Panc1 (cell line): Measurements from ENCODE around the gene HELB. TPM values are rescaled to one million over a fixed set of nuclear protein-coding genes. Genes with fewer than 3 reads are reported as not detected.

Experiments
- ATAC-seq: fragments of 200-7000 bp; cut with Tn5 transposase; 2 replicates; pipeline ENCODE4 v1.9.1; 2020; ENCODE audit warnings: mild to moderate bottlenecking, moderate library complexity
- BruUV-seq: library from RNA; stranded (reverse); fragments of 400-500 nt; replicated peaks from 2 replicates; lab custom pipeline; 2021; lab: Mats Ljungman, UMichigan
- CTCF ChIA-PET: fragments of 300-600 bp; sonication (Branson Sonifier 250); formaldehyde crosslinking; loops from one replicate; lab custom pipeline; 2022; ENCODE audit warnings: antibody characterized with exemption; lab: Charles Lee
- POLR2A ChIA-PET: fragments of 300-600 bp; sonication (Branson Sonifier 250); formaldehyde crosslinking; loops from one replicate; lab custom pipeline; 2022; ENCODE audit warnings: antibody characterized with exemption; lab: Charles Lee
- DNase-seq: peaks from one replicate; pipeline ENCODE4 v3.0.0-alpha.2; 2010; ENCODE audit warnings: low read depth, low spot score
- H3K27ac ChIP-seq: 2 replicates; pipeline ENCODE4 v1.5.1; 2011; ENCODE audit warnings: mild to moderate bottlenecking, low read length, inconsistent platforms
- H3K27me3 ChIP-seq: fragments of 200-500 bp; sonication (Bioruptor generic); 2 replicates; pipeline ENCODE4 v1.6.0; 2014; ENCODE audit warnings: low read length, inconsistent platforms; ENCODE audit not compliant: control insufficient read depth, insufficient read depth
- H3K36me3 ChIP-seq: fragments of 200-500 bp; sonication (Bioruptor generic); 2 replicates; pipeline ENCODE4 v1.5.1; 2014; ENCODE audit warnings: inconsistent platforms, mild to moderate bottlenecking, low read length, moderate library complexity; ENCODE audit not compliant: control insufficient read depth, insufficient read depth
- H3K4me1 ChIP-seq: 2 replicates; pipeline ENCODE4 v1.5.1; 2011; ENCODE audit warnings: inconsistent platforms, mild to moderate bottlenecking, low read length, moderate library complexity; ENCODE audit not compliant: control insufficient read depth, insufficient read depth
- H3K4me3 ChIP-seq, 2 experiments: 2 replicates each; pipeline ENCODE4 v1.5.1; 2011 to 2012; ENCODE audit warnings: low read depth in 2 of 2, low read length in 2 of 2, mild to moderate bottlenecking in 2 of 2, inconsistent platforms in 1 of 2, moderate library complexity in 1 of 2
- H3K9me3 ChIP-seq: fragments of 200-500 bp; sonication (Bioruptor generic); 2 replicates; pipeline ENCODE4 v1.5.1; 2014; ENCODE audit warnings: low read depth, mild to moderate bottlenecking, inconsistent platforms, low read length, moderate library complexity; ENCODE audit not compliant: control insufficient read depth, insufficient read depth
- POLR2AphosphoS5 ChIP-seq: IDR thresholded peaks from 2 replicates; pipeline ENCODE4 v1.6.1; 2012; ENCODE audit warnings: mild to moderate bottlenecking, low read depth, low read length, moderate library complexity
- SIN3A ChIP-seq: IDR thresholded peaks from 2 replicates; pipeline ENCODE4 v1.6.1; 2012; ENCODE audit warnings: low read depth, mild to moderate bottlenecking, low read length, moderate library complexity, borderline replicate concordance; ENCODE audit not compliant: insufficient read depth
- TCF7L2 ChIP-seq: IDR thresholded peaks from 2 replicates; pipeline ENCODE4 v1.6.1; 2011; ENCODE audit warnings: mild to moderate bottlenecking, low read depth, low read length, inconsistent platforms
- in situ Hi-C: cut with HindIII; loops from 2 replicates; pipeline ENCODE4 v1.10.0; 2016; ENCODE audit warnings: low sequenced_read_pairs, low pct_unique_long_range_greater_than_20kb
- intact Hi-C: fragments of 100-400 bp; cut with micrococcal nuclease; formaldehyde crosslinking; loops from one replicate; pipeline ENCODE4 v1.10.0; 2022; ENCODE audit not compliant: unreplicated experiment
- total RNA-seq: library from RNA; stranded (reverse); gene quantifications from one replicate; pipeline ENCODE4 v1.2.1, GENCODE V29; 2021; ENCODE audit not compliant: unreplicated experiment
- TF ChIP-seq, protein P1 (sequence below): fragments of 450-650 bp; IDR thresholded peaks from 2 replicates; pipeline ENCODE4 v1.5.1; 2017; ENCODE audit warnings: mild to moderate bottlenecking
- TF ChIP-seq, protein P2 (sequence below), 2 experiments: IDR thresholded peaks; 2 replicates each; pipeline ENCODE4 v1.6.1; 2011 to 2012; ENCODE audit warnings: low read depth in 2 of 2, control low read depth in 1 of 2, low read length in 1 of 2, mild to moderate bottlenecking in 1 of 2, moderate library complexity in 1 of 2; ENCODE audit not compliant: insufficient read depth in 1 of 2

The HELB gene
- total RNA-seq, 1 experiment from 2014 or later, result 4.9 TPM

DNA sequence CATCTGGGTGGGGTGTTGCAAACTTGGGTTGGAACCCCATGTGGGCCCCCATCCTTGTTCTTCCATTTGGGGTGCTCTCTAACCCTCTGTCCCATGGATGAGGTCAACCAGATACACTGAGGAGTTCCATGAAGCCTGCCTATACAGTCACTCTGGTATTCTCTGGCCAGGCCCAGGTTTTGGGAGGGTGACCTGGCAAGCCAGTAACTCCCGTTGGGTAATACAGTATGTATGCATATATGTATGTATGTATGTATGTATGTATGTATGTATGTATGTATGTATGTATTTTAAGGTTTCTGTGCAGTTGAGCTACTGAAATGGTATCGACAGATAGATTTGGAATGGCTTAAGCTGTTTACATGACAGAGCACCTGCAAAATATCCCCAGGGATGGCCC, 12.8 kb upstream of the HELB start:
- in situ Hi-C loops (no loop called here), intact Hi-C loops (no loop called here)
- TF ChIP-seq POLR2AphosphoS5 (no peak), SIN3A (no peak), TCF7L2 (no peak)
- TF ChIP-seq, protein P1, sequence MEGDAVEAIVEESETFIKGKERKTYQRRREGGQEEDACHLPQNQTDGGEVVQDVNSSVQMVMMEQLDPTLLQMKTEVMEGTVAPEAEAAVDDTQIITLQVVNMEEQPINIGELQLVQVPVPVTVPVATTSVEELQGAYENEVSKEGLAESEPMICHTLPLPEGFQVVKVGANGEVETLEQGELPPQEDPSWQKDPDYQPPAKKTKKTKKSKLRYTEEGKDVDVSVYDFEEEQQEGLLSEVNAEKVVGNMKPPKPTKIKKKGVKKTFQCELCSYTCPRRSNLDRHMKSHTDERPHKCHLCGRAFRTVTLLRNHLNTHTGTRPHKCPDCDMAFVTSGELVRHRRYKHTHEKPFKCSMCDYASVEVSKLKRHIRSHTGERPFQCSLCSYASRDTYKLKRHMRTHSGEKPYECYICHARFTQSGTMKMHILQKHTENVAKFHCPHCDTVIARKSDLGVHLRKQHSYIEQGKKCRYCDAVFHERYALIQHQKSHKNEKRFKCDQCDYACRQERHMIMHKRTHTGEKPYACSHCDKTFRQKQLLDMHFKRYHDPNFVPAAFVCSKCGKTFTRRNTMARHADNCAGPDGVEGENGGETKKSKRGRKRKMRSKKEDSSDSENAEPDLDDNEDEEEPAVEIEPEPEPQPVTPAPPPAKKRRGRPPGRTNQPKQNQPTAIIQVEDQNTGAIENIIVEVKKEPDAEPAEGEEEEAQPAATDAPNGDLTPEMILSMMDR, result no peak
- TF ChIP-seq, protein P2, sequence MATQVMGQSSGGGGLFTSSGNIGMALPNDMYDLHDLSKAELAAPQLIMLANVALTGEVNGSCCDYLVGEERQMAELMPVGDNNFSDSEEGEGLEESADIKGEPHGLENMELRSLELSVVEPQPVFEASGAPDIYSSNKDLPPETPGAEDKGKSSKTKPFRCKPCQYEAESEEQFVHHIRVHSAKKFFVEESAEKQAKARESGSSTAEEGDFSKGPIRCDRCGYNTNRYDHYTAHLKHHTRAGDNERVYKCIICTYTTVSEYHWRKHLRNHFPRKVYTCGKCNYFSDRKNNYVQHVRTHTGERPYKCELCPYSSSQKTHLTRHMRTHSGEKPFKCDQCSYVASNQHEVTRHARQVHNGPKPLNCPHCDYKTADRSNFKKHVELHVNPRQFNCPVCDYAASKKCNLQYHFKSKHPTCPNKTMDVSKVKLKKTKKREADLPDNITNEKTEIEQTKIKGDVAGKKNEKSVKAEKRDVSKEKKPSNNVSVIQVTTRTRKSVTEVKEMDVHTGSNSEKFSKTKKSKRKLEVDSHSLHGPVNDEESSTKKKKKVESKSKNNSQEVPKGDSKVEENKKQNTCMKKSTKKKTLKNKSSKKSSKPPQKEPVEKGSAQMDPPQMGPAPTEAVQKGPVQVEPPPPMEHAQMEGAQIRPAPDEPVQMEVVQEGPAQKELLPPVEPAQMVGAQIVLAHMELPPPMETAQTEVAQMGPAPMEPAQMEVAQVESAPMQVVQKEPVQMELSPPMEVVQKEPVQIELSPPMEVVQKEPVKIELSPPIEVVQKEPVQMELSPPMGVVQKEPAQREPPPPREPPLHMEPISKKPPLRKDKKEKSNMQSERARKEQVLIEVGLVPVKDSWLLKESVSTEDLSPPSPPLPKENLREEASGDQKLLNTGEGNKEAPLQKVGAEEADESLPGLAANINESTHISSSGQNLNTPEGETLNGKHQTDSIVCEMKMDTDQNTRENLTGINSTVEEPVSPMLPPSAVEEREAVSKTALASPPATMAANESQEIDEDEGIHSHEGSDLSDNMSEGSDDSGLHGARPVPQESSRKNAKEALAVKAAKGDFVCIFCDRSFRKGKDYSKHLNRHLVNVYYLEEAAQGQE (IDR thresholded peaks at IDR 0.05; ENCODE audit: insufficient read depth in 1 of 2, low read depth in 2 of 2, low read length in 1 of 2), result no peak
- CTCF ChIA-PET, result interaction anchor here (0.7 kb wide), 1 partner anchor 1488 kb away, joined by 3 read pairs; no protein-coding TSS in a partner anchor
- DNase-seq (no peak), ATAC-seq (no peak)
- BruUV-seq, result no TSS peak
- Histone ChIP-seq H3K27me3 (no peaks in the 10 kb centered on the region; the same call in 1 of the 2 replicates), H3K36me3 (no peaks in the 10 kb centered on the region), H3K9me3 (no peaks in the 10 kb centered on the region), H3K4me3 (no peak overlapping the region), H3K4me1 (no peaks in the 10 kb centered on the region), H3K27ac (no peak overlapping the region)
- POLR2A ChIA-PET, result no interaction called here

DNA sequence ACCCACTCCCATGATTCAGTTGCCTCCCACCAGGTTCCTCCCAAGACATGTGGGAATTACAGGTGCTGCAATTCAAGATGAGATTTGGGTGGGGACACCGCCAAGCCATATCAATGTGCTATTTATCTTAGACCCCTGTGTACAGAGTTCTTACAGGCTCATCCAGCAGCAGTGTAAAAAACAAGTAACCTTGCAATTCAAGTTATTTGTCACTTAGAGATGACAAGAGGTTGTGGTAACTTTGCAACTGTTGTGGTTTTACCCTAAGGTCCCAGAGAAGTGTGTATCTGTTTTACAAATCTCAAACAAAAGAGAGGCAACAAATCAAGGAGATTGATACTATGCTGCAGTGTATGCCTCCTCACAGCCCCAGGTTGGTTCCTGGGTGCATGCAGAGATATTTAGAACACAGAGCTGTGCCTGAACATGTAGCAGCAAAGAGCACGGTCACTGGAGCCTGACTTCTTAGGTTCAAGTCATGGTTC, 11.5 kb upstream of the HELB start:
- in situ Hi-C loops (no loop called here), intact Hi-C loops (no loop called here)
- CTCF ChIA-PET, result no interaction called here
- DNase-seq (no peak), ATAC-seq (no peak)
- POLR2A ChIA-PET, result no interaction called here
- no peaks in the 10 kb centered on the region for H3K36me3 ChIP-seq
- BruUV-seq, result no TSS peak
- H3K27me3 ChIP-seq, result no peaks in the 10 kb centered on the region; the same call in 1 of the 2 replicates
- H3K4me1 ChIP-seq, result no peaks in the 10 kb centered on the region
- TF ChIP-seq TCF7L2, result no peak
- H3K9me3 ChIP-seq, result no peaks in the 10 kb centered on the region
- no peak overlapping the region for H3K27ac ChIP-seq
- no peak overlapping the region for H3K4me3 ChIP-seq

DNA sequence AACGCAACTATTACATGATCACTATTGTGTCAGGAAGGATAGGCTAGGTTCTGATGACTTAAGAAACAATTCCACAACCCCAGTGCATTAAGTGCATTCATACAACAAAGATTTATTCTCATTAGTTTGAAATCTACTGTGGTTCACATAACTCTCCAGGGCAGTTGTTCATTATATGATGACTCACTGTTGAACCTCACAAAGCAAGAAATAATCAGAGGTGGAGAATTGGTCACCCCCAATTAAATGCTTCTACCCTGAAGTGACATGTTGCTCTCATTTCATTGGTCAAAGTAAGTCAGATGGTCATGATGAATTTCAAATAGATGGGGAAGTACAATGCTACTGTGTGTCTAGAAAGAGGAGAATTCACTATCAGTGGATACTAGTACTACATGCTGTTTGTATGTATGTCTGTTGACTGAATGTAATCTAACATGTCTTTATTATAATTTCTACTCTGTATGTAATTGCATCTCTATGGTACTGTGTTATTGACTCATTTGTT, 6.1 kb upstream of the HELB start:
- H3K9me3 ChIP-seq, result no peaks in the 10 kb centered on the region
- H3K4me1 ChIP-seq, result no peaks in the 10 kb centered on the region
- in situ Hi-C loops (no loop called here), intact Hi-C loops (no loop called here)
- no TSS peak for BruUV-seq
- ChIA-PET POLR2A (no interaction called here), CTCF (no interaction called here)
- peaks cover 7% of the 10 kb centered on the region; the same call in 1 of the 2 replicates for H3K27me3 ChIP-seq
- no peak overlapping the region for H3K27ac ChIP-seq
- H3K36me3 ChIP-seq, result no peaks in the 10 kb centered on the region
- no peak overlapping the region for H3K4me3 ChIP-seq
- TF ChIP-seq, protein P1, result no peak
- TF ChIP-seq POLR2AphosphoS5 (no peak), SIN3A (no peak)
- DNase-seq (no peak), ATAC-seq (no peak)
